ENCODE results near the gene ACSL1.

ACSL1 gene

DNA sequence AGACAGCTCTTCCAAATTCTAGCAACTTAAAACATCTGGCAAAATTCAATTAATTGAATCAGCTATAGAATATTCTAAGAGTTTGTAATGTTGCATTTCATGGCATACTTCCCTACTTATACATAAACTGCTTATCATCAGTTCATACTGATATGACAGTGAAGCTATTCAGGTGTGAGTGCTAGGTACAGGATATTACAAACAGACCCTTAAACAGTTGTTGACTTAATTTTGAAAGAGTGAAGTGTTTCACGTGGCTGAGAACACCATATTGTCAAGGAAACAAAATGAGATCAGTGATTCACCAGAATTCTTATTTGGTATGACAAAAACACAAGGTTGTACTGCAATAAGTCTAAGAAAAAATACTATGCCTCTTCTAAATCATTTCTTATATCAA is 119.3 kb downstream of the ACSL1 start:
- DNase-seq = no peak

DNA sequence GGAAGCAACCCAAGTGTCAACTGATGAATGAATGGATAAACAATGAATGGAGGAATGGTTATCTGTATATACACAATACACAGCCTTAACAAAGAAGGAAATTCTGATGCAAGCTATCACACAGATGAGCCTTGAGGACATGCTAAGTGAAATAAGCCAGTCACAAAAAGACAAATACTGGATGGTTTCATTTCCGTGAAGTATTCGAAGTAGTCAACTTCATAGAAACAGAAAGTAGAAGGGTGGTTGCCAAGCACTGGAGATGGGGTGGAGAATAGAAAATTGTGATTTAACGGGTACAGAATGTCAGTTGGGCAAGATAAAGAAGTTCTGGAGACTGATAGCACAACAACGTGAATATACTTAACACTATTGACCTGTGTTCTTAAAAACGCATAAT is 120.1 kb downstream of the ACSL1 start:
- DNase-seq = no peak
